ENCODE measurements around the gene ZG16.
"Not testable (repeated sequence)": the region's sequence is repeated elsewhere in the genome, so short reads cannot be mapped to it uniquely, and the experiment has no call there.

ZG16 gene

GRCh38 chr16:29790183-29790948 lies 12.3 kb downstream of the ZG16 start, which contains the start of gene KIF22:
TSS of gene KIF22 (plus strand) at chr16:29790751. CDS start at chr16:29790760, 9 bp downstream.
- H3K27me3 ChIP-seq (ENCODE audit: insufficient read depth, low read length): no peaks in the 10 kb centered on the region
- H3K9me3 ChIP-seq (ENCODE audit: low read length): no peaks in the 10 kb centered on the region
- peaks cover 39% of the 10 kb centered on the region for H3K4me1 ChIP-seq (ENCODE audit: insufficient read depth, low read length, severe bottlenecking)
- peaks cover 37% of the 10 kb centered on the region for H3K36me3 ChIP-seq (ENCODE audit: insufficient read depth, low read length)
- no peak within 1 kb of the TSS for H2AFZ ChIP-seq (ENCODE audit: low read length)
- peak within 1 kb of the TSS; percentile 97 for H3K4me3 ChIP-seq (ENCODE audit: low read depth, low read length, poor library complexity, severe bottlenecking)
- H4K20me1 ChIP-seq (ENCODE audit: insufficient read depth, low read length): no peaks in the 10 kb centered on the region
- H3K79me2 ChIP-seq (ENCODE audit: insufficient read depth, low read length): peaks cover 47% of the 10 kb centered on the region
- no peaks in the 10 kb centered on the region for H3F3A ChIP-seq (ENCODE audit: insufficient read depth, low read length)
- H3K9me2 ChIP-seq (ENCODE audit: low read depth, low read length): no peaks in the 10 kb centered on the region
- no peak for TF ChIP-seq EZH2 (IDR thresholded peaks at IDR 0.05; ENCODE audit: borderline replicate concordance, low read length)
- TF ChIP-seq, protein P1, sequence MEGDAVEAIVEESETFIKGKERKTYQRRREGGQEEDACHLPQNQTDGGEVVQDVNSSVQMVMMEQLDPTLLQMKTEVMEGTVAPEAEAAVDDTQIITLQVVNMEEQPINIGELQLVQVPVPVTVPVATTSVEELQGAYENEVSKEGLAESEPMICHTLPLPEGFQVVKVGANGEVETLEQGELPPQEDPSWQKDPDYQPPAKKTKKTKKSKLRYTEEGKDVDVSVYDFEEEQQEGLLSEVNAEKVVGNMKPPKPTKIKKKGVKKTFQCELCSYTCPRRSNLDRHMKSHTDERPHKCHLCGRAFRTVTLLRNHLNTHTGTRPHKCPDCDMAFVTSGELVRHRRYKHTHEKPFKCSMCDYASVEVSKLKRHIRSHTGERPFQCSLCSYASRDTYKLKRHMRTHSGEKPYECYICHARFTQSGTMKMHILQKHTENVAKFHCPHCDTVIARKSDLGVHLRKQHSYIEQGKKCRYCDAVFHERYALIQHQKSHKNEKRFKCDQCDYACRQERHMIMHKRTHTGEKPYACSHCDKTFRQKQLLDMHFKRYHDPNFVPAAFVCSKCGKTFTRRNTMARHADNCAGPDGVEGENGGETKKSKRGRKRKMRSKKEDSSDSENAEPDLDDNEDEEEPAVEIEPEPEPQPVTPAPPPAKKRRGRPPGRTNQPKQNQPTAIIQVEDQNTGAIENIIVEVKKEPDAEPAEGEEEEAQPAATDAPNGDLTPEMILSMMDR (IDR thresholded peaks at IDR 0.05; ENCODE audit: low read length): peak; percentile 77
- peak within 1 kb of the TSS; percentile 98 for H3K9ac ChIP-seq (ENCODE audit: low read length)
- H3K4me2 ChIP-seq (ENCODE audit: low read length): peak within 1 kb of the TSS; percentile 89
- peak within 1 kb of the TSS; percentile 68 for H3K27ac ChIP-seq (ENCODE audit: low read depth, low read length, poor library complexity, severe bottlenecking)

GRCh38 chr16:29790949-29791844 lies 13.1 kb downstream of the ZG16 start:
- no peaks in the 10 kb centered on the region for H3K27me3 ChIP-seq (ENCODE audit: insufficient read depth, low read length)
- peaks cover 51% of the 10 kb centered on the region for H3K79me2 ChIP-seq (ENCODE audit: insufficient read depth, low read length)
- H4K20me1 ChIP-seq (ENCODE audit: insufficient read depth, low read length): no peaks in the 10 kb centered on the region
- H3K4me2 ChIP-seq (ENCODE audit: low read length): peak overlapping the region; percentile 89
- H3K36me3 ChIP-seq (ENCODE audit: insufficient read depth, low read length): peaks cover 45% of the 10 kb centered on the region
- TF ChIP-seq EZH2 (IDR thresholded peaks at IDR 0.05; ENCODE audit: borderline replicate concordance, low read length): no peak
- TF ChIP-seq, protein P1 (IDR thresholded peaks at IDR 0.05; ENCODE audit: low read length): no peak
- H3K9me3 ChIP-seq (ENCODE audit: low read length): no peaks in the 10 kb centered on the region
- H3K27ac ChIP-seq (ENCODE audit: low read depth, low read length, poor library complexity, severe bottlenecking): peak overlapping the region; percentile 40
- H2AFZ ChIP-seq (ENCODE audit: low read length): no peak overlapping the region
- no peaks in the 10 kb centered on the region for H3K9me2 ChIP-seq (ENCODE audit: low read depth, low read length)
- H3K4me1 ChIP-seq (ENCODE audit: insufficient read depth, low read length, severe bottlenecking): peaks cover 35% of the 10 kb centered on the region
- H3K4me3 ChIP-seq (ENCODE audit: low read depth, low read length, poor library complexity, severe bottlenecking): peak overlapping the region; percentile 97
- H3F3A ChIP-seq (ENCODE audit: insufficient read depth, low read length): no peaks in the 10 kb centered on the region
- peak overlapping the region; percentile 98 for H3K9ac ChIP-seq (ENCODE audit: low read length)

DNA sequence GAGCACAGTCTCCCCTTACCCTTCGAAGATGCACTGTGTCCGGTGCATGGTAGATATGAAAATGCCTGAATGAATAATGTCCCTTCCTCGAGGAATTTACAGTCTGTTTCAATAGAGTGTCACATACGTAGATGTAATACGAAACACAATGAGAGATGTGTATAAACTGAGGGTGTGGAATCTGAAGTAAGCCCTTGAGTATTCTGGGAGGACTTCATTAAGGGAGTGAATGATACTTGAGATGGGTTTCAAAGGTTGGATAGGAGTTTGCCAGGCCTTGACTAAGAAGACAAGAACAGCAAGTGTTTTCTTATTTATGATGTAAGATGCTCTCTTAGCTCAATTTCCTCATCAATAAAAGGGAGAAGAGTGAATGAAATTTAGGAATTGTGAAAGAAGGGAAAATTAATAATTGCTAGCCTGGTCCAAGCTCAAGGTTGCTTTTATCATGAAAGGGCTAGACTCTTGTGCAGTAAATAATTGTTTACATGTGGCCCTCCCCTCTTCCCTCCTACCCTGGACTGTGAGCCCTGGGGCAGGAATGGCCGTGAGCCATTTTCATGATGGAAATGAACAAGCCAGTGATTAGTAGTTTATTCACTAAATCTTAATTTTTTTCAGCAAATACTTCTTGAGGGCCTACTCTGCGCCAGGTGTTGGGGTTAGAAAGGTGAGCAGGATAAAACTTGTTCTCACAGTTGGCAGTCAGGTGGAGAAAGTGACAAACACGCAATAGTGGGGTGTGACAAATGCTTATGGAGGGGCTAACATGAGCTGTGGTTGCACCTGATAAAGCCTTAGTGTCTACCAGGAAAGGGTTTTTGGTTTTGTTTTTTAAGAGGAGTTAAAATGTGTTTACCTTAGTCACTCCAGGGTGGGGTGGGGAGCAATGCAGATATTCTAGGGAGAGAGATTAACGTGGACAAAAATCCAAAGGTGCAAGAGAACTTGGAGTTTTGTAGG lies 14.1 kb downstream of the ZG16 start:
- peaks cover 51% of the 10 kb centered on the region for H3K79me2 ChIP-seq (ENCODE audit: insufficient read depth, low read length)
- no peak overlapping the region for H2AFZ ChIP-seq (ENCODE audit: low read length)
- peak overlapping the region; percentile 89 for H3K4me2 ChIP-seq (ENCODE audit: low read length)
- TF ChIP-seq, protein P1 (IDR thresholded peaks at IDR 0.05; ENCODE audit: low read length): no peak
- TF ChIP-seq EZH2 (IDR thresholded peaks at IDR 0.05; ENCODE audit: borderline replicate concordance, low read length): no peak
- H3K9ac ChIP-seq (ENCODE audit: low read length): peak overlapping the region; percentile 98
- H3K27ac ChIP-seq (ENCODE audit: low read depth, low read length, poor library complexity, severe bottlenecking): peak overlapping the region; percentile 40
- no peaks in the 10 kb centered on the region for H3F3A ChIP-seq (ENCODE audit: insufficient read depth, low read length)
- H3K27me3 ChIP-seq (ENCODE audit: insufficient read depth, low read length): no peaks in the 10 kb centered on the region
- H4K20me1 ChIP-seq (ENCODE audit: insufficient read depth, low read length): no peaks in the 10 kb centered on the region
- no peaks in the 10 kb centered on the region for H3K9me2 ChIP-seq (ENCODE audit: low read depth, low read length)
- H3K4me3 ChIP-seq (ENCODE audit: low read depth, low read length, poor library complexity, severe bottlenecking): peak overlapping the region; percentile 97
- peaks cover 54% of the 10 kb centered on the region for H3K36me3 ChIP-seq (ENCODE audit: insufficient read depth, low read length)
- no peaks in the 10 kb centered on the region for H3K9me3 ChIP-seq (ENCODE audit: low read length)
- peaks cover 35% of the 10 kb centered on the region for H3K4me1 ChIP-seq (ENCODE audit: insufficient read depth, low read length, severe bottlenecking)

GRCh38 chr16:29793153-29793552 lies 15.1 kb downstream of the ZG16 start:
- H3K27ac ChIP-seq (ENCODE audit: low read depth, low read length, poor library complexity, severe bottlenecking); H3K4me3 ChIP-seq (ENCODE audit: low read depth, low read length, poor library complexity, severe bottlenecking); H3K9me3 ChIP-seq (ENCODE audit: low read length); H4K20me1 ChIP-seq (ENCODE audit: insufficient read depth, low read length); H2AFZ ChIP-seq (ENCODE audit: low read length); H3F3A ChIP-seq (ENCODE audit: insufficient read depth, low read length); H3K27me3 ChIP-seq (ENCODE audit: insufficient read depth, low read length); H3K9me2 ChIP-seq (ENCODE audit: low read depth, low read length); H3K9ac ChIP-seq (ENCODE audit: low read length): not testable (repeated sequence)
- peak overlapping the region; percentile 89; the same call in 1 of the 2 replicates for H3K4me2 ChIP-seq (ENCODE audit: low read length)
- peaks cover 65% of the 10 kb centered on the region for H3K36me3 ChIP-seq (ENCODE audit: insufficient read depth, low read length)
- H3K79me2 ChIP-seq (ENCODE audit: insufficient read depth, low read length): peaks cover 51% of the 10 kb centered on the region
- H3K4me1 ChIP-seq (ENCODE audit: insufficient read depth, low read length, severe bottlenecking): peaks cover 35% of the 10 kb centered on the region

Data from OCI-LY1 (cell line).